RWPE1 (cell line): ENCODE measurements around the gene ATP5PB.
A peak's percentile ranks its signal among the peaks of the same experiment; 100 is the strongest.

Experiments used
- CTCF ChIA-PET: fragments of 350-600 bp; sonication (Branson Sonifier 250); formaldehyde crosslinking; extraction: SDS; loops from one replicate; lab custom pipeline; 2021; lab: Yijun Ruan, JAX
- POLR2A ChIA-PET: fragments of 400-600 bp; formaldehyde crosslinking; extraction: SDS; loops from one replicate; lab custom pipeline; 2020; ENCODE audit warnings: antibody characterized with exemption; ENCODE audit not compliant: low non-redundant PET; lab: Yijun Ruan, JAX
- DNase-seq: peaks from one replicate; pipeline ENCODE4 v3.0.0; 2012; ENCODE audit warnings: low spot score
- H3K27ac ChIP-seq: fragments of 450-650 bp; 2 replicates; pipeline ENCODE4 v1.5.1; 2017
- CTCF ChIP-seq: fragments of 450-650 bp; conservative IDR thresholded peaks from 2 replicates; pipeline ENCODE4 v1.5.1; 2017; ENCODE audit warnings: low read depth, mild to moderate bottlenecking

The ATP5PB gene

GRCh38 chr1:111462370-111463028 is 13.2 kb downstream of the ATP5PB start:
- ChIA-PET CTCF (interaction anchor here (0.8 kb wide), 1 partner anchor 252 kb away, joined by 6 read pairs; no protein-coding TSS in a partner anchor), POLR2A (interaction anchor here (0.8 kb wide), 1 partner anchor 15 kb away, joined by 3 read pairs; no protein-coding TSS in a partner anchor)
- TF ChIP-seq CTCF: no peak
- no peak overlapping the region for H3K27ac ChIP-seq
- DNase-seq: no peak

DNA sequence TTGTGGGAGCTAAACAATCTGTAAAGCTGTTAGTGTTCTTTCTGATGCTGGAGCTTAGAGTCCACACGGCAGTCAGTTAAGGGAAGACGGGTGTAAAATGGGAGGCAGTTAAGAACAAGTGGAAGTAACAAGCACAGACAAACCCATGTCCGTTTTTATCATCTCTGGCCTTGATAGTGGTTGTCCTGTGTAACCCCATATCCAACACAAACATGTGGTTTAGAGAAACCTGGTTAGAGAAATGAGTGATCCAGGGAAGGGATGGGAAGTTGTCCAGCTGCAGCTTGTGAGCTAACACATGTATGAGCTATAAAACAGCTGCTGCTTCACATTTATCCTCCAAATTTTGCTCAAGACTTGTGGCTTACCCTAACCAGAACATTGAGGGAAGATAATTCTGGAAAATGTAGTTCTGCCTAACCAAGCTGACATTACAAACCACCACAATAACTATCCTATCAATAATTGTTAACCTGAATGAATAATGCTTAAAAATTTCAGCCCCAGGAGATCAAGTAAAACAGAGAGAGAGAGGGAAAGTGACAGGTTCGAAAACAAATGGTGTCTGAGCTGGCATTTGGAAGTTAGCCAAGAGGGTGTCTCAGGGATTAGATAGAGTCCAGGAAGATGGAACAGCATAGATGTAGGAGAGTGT is 13.9 kb downstream of the ATP5PB start:
- no peak overlapping the region for H3K27ac ChIP-seq
- ChIA-PET CTCF (no interaction called here), POLR2A (interaction anchor here (0.8 kb wide), 1 partner anchor 14 kb away, joined by 3 read pairs; no protein-coding TSS in a partner anchor)
- DNase-seq: peak; percentile 20
- no peak for TF ChIP-seq CTCF

- ChIA-PET CTCF (interaction anchor here (0.6 kb wide), 1 partner anchor 89 kb away, joined by 3 read pairs; no protein-coding TSS in a partner anchor), POLR2A (no interaction called here)
- no peak for TF ChIP-seq CTCF
- no peak for DNase-seq
- H3K27ac ChIP-seq: no peak overlapping the region
These were observed 16.5 kb downstream of the ATP5PB start for GRCh38 chr1:111465754-111466153.

- CTCF ChIA-PET: interaction anchor here (0.5 to 0.7 kb wide), 3 partner anchors 31 to 88 kb away, joined by 3 to 5 read pairs (median 3); no protein-coding TSS in a partner anchor
- H3K27ac ChIP-seq: no peak overlapping the region
- DNase-seq: no peak
- POLR2A ChIA-PET: no interaction called here
- TF ChIP-seq CTCF: no peak
These were observed 17.2 kb downstream of the ATP5PB start for GRCh38 chr1:111466480-111466879.

- ChIA-PET POLR2A (no interaction called here), CTCF (no interaction called here)
- no peak for TF ChIP-seq CTCF
- no peak overlapping the region for H3K27ac ChIP-seq
- DNase-seq: no peak
These were observed 18.8 kb downstream of the ATP5PB start for GRCh38 chr1:111467865-111468716.

DNA sequence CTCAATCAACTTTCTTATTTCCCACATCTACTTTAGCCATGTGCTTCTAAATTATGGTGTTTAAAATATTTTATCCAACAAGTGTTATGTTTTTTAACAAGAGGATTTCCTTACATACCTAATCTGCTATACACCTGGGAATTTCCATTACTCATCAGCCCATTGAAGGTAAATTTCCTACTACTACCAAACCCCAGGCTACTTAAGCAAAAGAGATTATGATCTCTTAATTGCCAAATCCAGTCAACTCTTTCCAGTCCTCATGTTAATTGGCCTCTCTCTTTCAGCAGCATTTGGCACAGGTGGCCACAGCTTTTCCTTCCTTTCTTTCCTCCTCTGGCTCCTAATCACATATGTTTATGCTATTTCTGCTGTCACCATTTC is 19.4 kb downstream of the ATP5PB start:
- ChIA-PET CTCF (interaction anchor here (0.6 kb wide), 1 partner anchor 13 kb away, joined by 5 read pairs; no protein-coding TSS in a partner anchor), POLR2A (no interaction called here)
- no peak for TF ChIP-seq CTCF
- DNase-seq: no peak
- H3K27ac ChIP-seq: no peak overlapping the region
